ENCODE results near the gene BIRC2.

BIRC2 gene

DNA sequence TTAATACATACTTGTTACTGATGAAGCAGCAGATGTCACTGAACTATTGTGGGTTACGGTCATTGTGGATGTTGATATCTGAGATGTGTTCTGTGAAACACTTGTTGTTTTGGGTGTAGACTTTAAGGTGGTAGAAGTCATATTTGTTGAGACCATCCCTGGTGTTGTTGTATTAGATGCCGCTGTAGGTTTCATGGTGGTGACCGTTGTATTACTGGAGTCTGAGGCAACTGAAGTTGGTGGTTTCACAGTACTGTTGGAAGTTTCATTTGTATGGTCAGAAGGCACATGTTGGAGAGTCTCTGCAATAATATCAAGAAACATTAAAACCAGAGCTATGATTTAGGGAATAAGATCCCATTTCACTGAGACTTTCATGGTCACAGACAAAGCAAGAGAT, 54.9 kb downstream of the BIRC2 start:
- Histone ChIP-seq H3K27ac (ENCODE audit: low read length) (no peak overlapping the region), H3K9ac (ENCODE audit: low read length) (no peak overlapping the region), H4K20me1 (ENCODE audit: insufficient read depth, low read length) (peaks cover 8% of the 10 kb centered on the region; the same call in 1 of the 2 replicates), H3K79me2 (ENCODE audit: low read length) (peaks cover 47% of the 10 kb centered on the region), H3K27me3 (replicated peaks; ENCODE audit: insufficient read depth, low read length) (no peaks in the 10 kb centered on the region), H3K4me3 (ENCODE audit: low read length) (no peak overlapping the region), H3K9me2 (replicated peaks; ENCODE audit: insufficient read depth, low read length) (no peaks in the 10 kb centered on the region), H3K4me2 (ENCODE audit: low read depth, low read length) (no peak overlapping the region), H2AFZ (ENCODE audit: low read length) (no peak overlapping the region), H3F3A (ENCODE audit: insufficient read depth, low read length) (0 out of 2 replicates have a peak, but pooled peaks cover 4% of the 10 kb centered on the region), H3K4me1 (ENCODE audit: low read length) (no peaks in the 10 kb centered on the region), H3K36me3 (replicated peaks; ENCODE audit: insufficient read depth, low read length) (peaks cover 14% of the 10 kb centered on the region; the same call in 1 of the 2 replicates), H3K9me3 (replicated peaks; ENCODE audit: insufficient read depth, low read length) (no peaks in the 10 kb centered on the region)
- no peak for TF ChIP-seq EZH2 (optimal IDR thresholded peaks at IDR 0.05; ENCODE audit: low read depth, low read length)
- DNase-seq, result no peak

DNA sequence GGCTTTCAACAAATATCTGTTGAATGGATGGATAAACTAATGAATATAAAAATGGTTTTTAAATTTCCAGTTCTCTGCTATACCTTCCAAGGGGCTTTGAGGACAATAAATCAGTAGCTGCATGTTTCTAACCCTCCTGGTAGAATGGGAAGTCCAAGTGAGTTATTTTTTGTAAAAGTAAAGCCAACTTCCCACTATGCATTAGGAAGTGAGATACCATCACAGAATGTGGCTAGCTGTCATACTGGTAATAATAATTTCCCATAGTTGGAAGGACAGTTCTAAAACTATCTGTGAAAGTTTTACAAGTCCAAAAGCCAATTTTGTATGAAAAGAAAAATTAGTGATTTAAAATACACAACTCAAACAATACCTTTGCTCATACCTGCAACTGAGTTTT, 55.5 kb downstream of the BIRC2 start:
- Histone ChIP-seq H3K4me2 (ENCODE audit: low read depth, low read length) (no peak overlapping the region), H3K9me2 (replicated peaks; ENCODE audit: insufficient read depth, low read length) (no peaks in the 10 kb centered on the region), H3K36me3 (replicated peaks; ENCODE audit: insufficient read depth, low read length) (peaks cover 14% of the 10 kb centered on the region; the same call in 1 of the 2 replicates), H3K4me1 (ENCODE audit: low read length) (no peaks in the 10 kb centered on the region), H4K20me1 (ENCODE audit: insufficient read depth, low read length) (peaks cover 8% of the 10 kb centered on the region; the same call in 1 of the 2 replicates), H3K9ac (ENCODE audit: low read length) (no peak overlapping the region), H3K79me2 (ENCODE audit: low read length) (peaks cover 53% of the 10 kb centered on the region), H3K9me3 (replicated peaks; ENCODE audit: insufficient read depth, low read length) (no peaks in the 10 kb centered on the region), H3K27ac (ENCODE audit: low read length) (no peak overlapping the region), H2AFZ (ENCODE audit: low read length) (no peak overlapping the region), H3K27me3 (replicated peaks; ENCODE audit: insufficient read depth, low read length) (no peaks in the 10 kb centered on the region), H3F3A (ENCODE audit: insufficient read depth, low read length) (0 out of 2 replicates have a peak, but pooled peaks cover 4% of the 10 kb centered on the region), H3K4me3 (ENCODE audit: low read length) (no peak overlapping the region)
- TF ChIP-seq EZH2 (optimal IDR thresholded peaks at IDR 0.05; ENCODE audit: low read depth, low read length) (no peak), EZH2phosphoT487 (IDR thresholded peaks at IDR 0.05; ENCODE audit: low read length) (no peak)
- TF ChIP-seq, protein P1, sequence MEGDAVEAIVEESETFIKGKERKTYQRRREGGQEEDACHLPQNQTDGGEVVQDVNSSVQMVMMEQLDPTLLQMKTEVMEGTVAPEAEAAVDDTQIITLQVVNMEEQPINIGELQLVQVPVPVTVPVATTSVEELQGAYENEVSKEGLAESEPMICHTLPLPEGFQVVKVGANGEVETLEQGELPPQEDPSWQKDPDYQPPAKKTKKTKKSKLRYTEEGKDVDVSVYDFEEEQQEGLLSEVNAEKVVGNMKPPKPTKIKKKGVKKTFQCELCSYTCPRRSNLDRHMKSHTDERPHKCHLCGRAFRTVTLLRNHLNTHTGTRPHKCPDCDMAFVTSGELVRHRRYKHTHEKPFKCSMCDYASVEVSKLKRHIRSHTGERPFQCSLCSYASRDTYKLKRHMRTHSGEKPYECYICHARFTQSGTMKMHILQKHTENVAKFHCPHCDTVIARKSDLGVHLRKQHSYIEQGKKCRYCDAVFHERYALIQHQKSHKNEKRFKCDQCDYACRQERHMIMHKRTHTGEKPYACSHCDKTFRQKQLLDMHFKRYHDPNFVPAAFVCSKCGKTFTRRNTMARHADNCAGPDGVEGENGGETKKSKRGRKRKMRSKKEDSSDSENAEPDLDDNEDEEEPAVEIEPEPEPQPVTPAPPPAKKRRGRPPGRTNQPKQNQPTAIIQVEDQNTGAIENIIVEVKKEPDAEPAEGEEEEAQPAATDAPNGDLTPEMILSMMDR (IDR thresholded peaks at IDR 0.05; ENCODE audit: low read length), result no peak
- DNase-seq, result no peak

DNA sequence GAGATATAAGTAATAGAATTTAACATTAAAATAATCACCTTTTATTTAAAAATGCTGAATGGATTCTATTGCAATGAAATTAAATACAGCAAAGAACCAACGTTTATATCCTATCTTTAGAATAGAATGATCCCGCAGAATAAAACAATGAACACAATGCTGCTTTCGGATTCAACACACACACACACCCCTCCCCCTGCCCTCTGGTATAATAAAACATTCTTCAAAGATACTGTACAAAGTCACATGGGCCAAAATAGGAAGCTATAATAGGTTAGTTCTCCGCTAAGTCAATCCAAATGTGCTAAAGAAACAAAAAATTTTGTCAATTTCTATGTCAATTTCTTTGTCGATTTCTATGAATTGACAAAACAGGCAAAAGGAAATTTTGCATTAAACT, 58.5 kb downstream of the BIRC2 start:
- no peak overlapping the region for H3K4me3 ChIP-seq (ENCODE audit: low read length)
- H3K9me3 ChIP-seq (replicated peaks; ENCODE audit: insufficient read depth, low read length), result no peaks in the 10 kb centered on the region
- no peaks in the 10 kb centered on the region for H3K27me3 ChIP-seq (replicated peaks; ENCODE audit: insufficient read depth, low read length)
- TF ChIP-seq, protein P1 (IDR thresholded peaks at IDR 0.05; ENCODE audit: low read length), result no peak
- TF ChIP-seq EZH2 (optimal IDR thresholded peaks at IDR 0.05; ENCODE audit: low read depth, low read length), result no peak
- TF ChIP-seq EZH2phosphoT487 (IDR thresholded peaks at IDR 0.05; ENCODE audit: low read length), result no peak
- peaks cover 75% of the 10 kb centered on the region for H3K79me2 ChIP-seq (ENCODE audit: low read length)
- no peak for DNase-seq
- peaks cover 11% of the 10 kb centered on the region; the same call in 1 of the 2 replicates for H4K20me1 ChIP-seq (ENCODE audit: insufficient read depth, low read length)
- 0 out of 2 replicates have a peak, but pooled peaks cover 4% of the 10 kb centered on the region for H3F3A ChIP-seq (ENCODE audit: insufficient read depth, low read length)
- H3K4me1 ChIP-seq (ENCODE audit: low read length), result no peaks in the 10 kb centered on the region
- peaks cover 10% of the 10 kb centered on the region; the same call in 1 of the 2 replicates for H3K36me3 ChIP-seq (replicated peaks; ENCODE audit: insufficient read depth, low read length)
- H3K9me2 ChIP-seq (replicated peaks; ENCODE audit: insufficient read depth, low read length), result no peaks in the 10 kb centered on the region
- H3K4me2 ChIP-seq (ENCODE audit: low read depth, low read length), result no peak overlapping the region
- H3K9ac ChIP-seq (ENCODE audit: low read length), result no peak overlapping the region
- no peak overlapping the region for H3K27ac ChIP-seq (ENCODE audit: low read length)
- no peak overlapping the region for H2AFZ ChIP-seq (ENCODE audit: low read length)

DNA sequence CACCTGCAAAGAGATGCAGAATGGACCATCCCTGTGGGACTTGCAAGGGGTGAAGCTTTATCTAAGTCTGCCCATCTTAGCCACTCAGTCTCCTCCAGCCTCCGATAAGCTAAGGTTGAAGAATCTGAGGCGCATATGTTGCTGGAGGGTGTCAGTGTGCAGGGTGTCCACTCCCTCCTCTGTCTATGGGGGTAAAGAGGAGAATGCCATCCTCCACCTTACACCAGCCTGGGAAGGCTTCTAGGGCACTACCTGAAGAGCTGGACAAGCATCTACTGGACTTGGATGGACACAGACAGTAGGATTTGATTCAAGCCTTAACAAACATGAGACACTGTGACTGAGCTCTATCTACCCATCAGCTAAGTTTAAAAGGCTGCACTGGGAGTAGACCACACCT, 59.1 kb downstream of the BIRC2 start:
- H3K4me1 ChIP-seq (ENCODE audit: low read length), result no peaks in the 10 kb centered on the region
- no peaks in the 10 kb centered on the region for H3K9me3 ChIP-seq (replicated peaks; ENCODE audit: insufficient read depth, low read length)
- no peak overlapping the region for H3K4me3 ChIP-seq (ENCODE audit: low read length)
- no peaks in the 10 kb centered on the region for H3K27me3 ChIP-seq (replicated peaks; ENCODE audit: insufficient read depth, low read length)
- no peak for DNase-seq
- H3K4me2 ChIP-seq (ENCODE audit: low read depth, low read length), result no peak overlapping the region
- no peaks in the 10 kb centered on the region for H3K9me2 ChIP-seq (replicated peaks; ENCODE audit: insufficient read depth, low read length)
- 0 out of 2 replicates have a peak, but pooled peaks cover 4% of the 10 kb centered on the region for H3F3A ChIP-seq (ENCODE audit: insufficient read depth, low read length)
- no peak overlapping the region for H3K27ac ChIP-seq (ENCODE audit: low read length)
- peaks cover 9% of the 10 kb centered on the region; the same call in 1 of the 2 replicates for H3K36me3 ChIP-seq (replicated peaks; ENCODE audit: insufficient read depth, low read length)
- H2AFZ ChIP-seq (ENCODE audit: low read length), result no peak overlapping the region
- TF ChIP-seq EZH2 (optimal IDR thresholded peaks at IDR 0.05; ENCODE audit: low read depth, low read length), result no peak
- no peak overlapping the region for H3K9ac ChIP-seq (ENCODE audit: low read length)
- H4K20me1 ChIP-seq (ENCODE audit: insufficient read depth, low read length), result peaks cover 11% of the 10 kb centered on the region; the same call in 1 of the 2 replicates
- peaks cover 79% of the 10 kb centered on the region for H3K79me2 ChIP-seq (ENCODE audit: low read length)
